Ramos (cell line): ENCODE results near the gene STRA8.
"Not testable (repeated sequence)": the region's sequence is repeated elsewhere in the genome, so short reads cannot be mapped to it uniquely, and the experiment has no call there.

ENCODE experiments used
- in situ Hi-C: fragments of 300-500 bp; cut with MboI; formaldehyde crosslinking; loops from one replicate; pipeline ENCODE4 v1.14.3; 2022; ENCODE audit warnings: low sequenced_read_pairs; ENCODE audit not compliant: unreplicated experiment

Gene STRA8

DNA sequence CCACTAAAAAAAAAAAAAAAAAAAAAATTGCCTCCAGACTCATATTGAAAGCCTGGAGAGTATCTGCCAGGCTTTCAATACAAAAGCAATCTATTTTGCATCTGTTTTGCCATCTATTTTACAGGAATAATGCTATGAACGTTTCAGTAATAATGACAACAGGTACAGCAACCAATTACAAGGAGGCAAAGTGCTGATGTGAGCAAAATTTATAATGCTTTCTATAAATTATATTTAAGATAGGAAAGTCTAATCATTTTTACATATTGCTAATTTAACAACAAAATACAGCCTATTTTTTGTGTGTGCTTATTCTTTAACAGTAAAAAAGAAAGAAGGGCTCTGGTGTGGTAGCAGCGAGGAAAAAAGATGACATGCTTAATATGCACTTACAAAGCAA, 32.3 kb upstream of the STRA8 start:
- in situ Hi-C loops = no loop called here

DNA sequence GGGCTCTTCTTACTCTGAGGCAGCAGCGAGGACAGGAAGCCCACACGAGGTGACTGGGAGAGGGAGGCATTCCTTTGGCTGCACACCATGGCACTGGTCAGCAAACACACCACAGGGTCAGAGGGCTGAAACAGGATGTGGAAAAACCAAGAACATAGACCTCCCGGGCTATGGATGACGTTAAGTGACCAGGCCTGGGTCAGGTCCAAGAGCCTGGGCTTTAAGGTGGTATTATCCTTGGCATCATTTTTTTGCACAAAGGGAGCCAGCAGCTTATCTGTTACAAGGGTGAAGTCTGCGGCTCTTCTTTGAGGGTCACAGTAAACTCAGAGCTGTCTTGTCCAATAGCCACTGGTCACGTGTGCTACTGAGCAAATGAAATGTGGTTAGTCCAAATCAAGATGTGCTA, 29.3 kb upstream of the STRA8 start:
- in situ Hi-C loops = no loop called here

DNA sequence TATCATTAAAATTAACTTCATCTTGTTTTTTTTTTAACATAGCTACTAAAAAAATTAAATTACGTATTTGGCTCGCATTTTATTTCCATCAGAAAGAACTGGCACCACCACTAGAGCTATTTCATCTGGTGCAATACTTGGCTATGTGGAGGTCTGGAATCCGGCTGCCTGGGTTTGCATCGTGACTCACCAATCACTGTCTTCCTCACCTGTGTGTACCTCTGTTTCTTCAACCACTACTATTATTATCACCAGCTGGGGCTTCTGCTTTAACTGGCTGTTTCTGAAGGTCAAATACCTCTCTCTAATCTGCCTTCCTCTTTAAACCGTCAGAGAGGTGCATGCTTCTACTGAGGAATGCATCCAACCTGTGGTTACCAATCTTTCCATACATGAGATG, 28.8 kb upstream of the STRA8 start:
- in situ Hi-C loops = no loop called here

DNA sequence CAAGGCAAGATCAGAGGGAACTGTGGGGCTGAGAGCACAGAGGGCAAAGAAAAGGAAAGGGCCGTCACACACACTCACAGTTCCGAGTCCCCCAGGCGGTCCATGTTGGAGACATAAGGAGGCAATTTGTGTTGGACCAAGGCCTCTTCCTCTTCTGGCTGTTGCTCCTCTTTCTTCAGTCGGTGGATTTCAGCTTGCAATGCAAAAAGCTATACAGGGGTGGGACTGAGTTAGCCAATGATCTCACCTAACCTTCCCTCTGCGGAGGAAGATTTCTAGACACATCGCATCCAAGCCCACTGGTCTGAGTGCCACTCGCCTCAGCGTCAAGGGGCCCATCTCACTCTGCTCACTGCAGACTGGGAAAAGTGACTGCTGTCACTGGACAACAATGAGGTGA, 27.8 kb upstream of the STRA8 start:
- in situ Hi-C loops = no loop called here

DNA sequence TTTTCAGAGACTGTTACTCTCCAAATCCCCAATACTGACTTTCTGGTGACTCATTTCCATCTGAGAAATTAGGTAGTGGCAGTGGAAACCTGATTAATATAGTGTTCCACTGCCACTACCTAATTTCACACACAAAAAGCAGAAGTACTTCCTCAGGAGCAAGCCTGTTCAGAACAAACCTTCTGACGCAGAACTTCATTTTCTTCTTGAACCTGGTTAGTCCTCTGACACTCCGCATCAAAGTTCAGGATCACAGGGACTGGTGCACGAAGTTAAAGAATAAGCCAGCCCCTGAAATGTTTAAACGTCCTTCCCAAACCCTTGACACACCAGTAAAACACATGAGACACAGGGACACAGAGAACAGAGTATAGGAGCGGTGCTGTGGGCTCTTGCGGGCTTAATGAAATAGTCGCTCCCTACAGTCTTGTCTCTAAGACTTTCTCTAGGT, 26.7 kb upstream of the STRA8 start:
- in situ Hi-C loops = no loop called here

DNA sequence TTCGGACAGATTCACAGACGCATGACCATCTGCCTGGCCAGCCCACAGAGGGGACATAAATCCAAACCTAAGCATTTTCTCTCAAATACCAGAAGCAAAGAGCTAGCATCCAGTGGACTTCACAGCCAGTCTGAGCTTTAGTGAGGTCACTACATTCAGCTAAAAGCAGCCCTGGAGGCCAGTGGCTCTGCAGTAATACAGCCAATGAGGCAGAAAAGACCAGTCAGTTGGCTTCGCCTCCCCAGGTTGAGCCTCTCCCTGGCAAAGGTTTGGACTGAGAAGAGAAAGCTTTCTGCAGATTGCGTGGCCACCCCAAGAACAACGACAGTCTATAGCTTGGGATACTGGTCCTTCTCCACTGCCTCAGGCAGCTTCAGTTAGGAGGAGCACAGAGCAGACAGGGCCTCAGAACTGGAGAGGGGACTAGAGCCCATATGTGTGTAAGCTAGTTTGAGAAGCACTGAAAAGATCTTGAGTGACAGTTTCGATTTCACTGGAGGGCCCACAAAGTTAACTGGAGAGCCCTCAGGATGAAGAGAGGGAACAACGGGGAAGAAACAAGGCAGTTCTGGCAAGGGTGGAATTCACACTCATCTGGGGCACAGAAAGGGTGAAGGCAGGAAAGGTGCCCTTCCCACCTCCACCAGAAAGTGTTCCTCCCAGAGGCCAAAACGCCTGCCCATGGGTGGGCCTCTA, 26.1 kb upstream of the STRA8 start:
- in situ Hi-C loops = no loop called here

DNA sequence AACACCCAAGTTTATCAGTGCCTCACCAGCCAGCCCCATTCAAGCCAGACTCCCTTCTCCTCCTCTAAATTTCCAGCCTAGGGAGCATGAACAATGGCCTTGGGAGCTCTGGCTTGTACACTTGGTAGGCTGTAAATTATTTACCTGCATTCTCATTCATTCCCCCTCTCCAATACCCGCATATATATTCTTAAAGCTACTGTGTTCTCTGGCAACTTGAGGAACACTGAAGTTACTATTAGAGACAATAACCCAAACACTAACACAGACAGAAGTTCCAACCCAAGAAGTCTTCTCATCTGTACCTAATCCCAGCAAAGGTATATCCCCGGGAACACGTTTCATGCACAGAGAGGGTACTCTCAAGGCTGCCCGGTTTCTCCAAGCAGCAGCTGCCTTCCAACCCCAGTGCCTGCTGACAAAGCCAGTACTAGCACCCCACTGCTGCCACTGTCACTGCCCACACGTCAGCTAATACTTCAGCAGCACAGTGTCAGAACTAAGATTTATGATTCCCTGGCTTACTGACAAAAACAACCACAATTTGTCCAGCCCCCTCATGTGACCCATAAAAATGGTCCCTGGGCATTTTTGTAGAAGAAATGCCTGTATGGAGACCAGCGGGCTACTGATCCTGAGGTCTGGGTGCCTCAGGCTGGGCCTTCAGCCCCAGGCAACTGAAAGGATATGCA, 25.4 kb upstream of the STRA8 start:
- in situ Hi-C loops = no loop called here

DNA sequence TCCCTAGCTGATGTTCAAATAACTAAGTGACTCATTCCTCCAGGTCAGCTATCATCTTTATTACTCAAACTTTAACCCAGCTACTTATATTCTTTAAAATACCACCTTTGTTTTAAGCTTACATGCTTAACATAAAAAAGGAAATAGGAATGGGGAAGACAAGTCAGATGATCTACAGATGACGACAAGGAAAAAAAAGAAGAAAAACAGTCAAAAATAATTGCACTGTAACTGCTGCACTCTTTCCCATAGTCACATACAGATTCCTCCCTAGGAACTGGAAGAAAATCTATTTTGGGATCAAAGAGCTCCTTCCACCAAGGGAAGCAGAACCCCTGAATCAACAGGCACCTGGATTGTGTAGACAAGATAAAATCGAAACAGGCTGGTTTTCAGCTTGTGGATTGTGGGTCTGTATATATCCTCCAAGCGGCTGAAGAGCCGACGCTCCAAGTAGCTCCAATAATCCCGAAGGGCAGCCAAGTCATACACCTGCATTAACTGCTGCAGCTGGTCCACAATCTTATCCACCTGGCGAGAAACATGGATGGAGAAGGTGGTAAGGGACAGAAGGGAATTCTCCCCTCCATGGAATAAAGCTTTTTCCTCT, 24.3 kb upstream of the STRA8 start:
- in situ Hi-C loops = no loop called here

DNA sequence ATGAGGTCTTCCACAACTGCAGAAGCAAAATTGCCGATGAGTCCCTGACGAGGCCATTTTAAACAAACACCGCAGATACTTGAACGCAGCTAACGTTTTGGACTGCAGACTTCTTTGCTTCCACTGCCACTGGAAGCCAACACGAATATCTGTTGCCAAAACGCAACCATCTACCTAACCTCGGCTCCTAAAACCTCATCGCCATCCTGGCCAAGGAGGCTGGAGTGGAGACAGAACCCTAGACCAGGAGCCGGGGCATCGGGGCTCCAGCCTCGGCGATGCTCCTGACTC, 22.8 kb upstream of the STRA8 start:
- in situ Hi-C loops = no loop called here

DNA sequence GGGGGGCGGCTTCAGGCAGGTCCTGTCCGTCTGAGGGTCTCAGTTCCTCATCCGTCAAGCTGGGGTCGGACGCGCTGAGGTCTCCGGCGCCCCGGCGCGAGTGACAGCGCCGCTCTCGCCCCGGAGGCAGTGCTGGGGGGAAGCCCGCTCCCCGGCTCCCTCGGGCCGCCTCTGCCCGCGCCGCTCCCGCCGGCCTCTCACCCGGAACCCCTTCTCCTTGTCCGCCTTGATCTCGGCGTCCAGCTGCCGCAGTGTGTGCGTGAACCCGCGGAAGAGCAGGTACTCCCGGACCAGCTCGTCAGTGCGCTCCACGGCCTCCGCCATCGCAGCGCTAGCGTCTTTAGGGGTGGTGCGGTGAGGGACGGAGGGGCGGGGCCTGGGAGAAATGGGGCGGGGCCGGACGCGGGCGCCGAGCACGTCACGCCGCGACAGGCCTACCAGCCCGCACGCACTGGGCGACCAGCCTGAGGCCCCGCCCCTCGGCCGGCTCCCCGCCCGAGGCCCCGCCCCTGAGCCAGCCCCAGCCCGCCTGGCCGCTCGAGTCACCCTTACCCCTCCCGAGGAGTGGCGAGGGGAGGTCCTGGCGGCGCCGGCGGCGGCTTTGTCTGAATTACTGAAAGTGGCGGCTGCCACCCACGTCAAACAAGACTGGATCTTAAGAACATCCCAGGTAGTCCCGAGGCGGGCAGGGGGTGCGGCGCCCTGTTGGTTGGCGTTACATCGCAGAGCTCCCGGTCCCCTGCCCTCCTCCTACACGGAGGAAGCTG, 22.3 kb upstream of the STRA8 start, which contains the start of gene WDR91:
TSS of gene WDR91 (minus strand) at position 348 of the 767 bp plus-strand sequence. CDS start at position 324, 24 bp downstream.
- in situ Hi-C loops = no loop called here

DNA sequence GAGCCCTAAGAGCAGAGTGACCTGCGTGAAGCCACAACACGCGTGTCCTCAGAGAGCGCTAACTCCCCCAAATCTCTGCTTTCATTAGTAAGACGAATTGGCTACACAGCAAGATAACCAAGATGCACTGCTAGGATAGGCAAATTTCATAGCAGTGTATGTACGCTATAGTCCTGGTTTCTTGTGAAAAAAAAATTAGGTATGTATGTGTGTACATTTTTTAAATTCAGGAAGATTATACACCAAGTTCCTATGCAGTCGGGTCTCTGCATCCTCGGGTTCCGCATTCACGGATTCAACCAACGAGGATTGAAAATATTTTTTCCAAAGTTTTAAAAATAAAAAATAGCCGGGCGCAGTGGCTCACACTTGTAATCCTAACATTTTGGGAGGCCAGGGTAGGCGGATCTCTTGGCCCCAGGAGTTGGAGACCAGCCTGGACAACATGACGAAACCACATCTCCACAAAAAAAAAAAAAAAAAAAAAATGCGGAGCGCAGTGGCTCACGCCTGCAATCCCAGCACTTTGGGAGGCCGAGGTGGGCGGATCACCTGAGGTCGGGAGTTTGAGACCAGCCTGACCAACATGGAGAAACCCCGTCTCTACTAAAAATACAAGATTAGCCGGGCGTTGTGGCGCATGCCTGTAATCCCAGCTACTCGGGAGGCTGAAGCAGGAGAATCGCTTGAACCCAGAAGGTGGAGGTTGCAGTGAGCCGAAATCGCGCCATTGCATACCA, 21.5 kb upstream of the STRA8 start:
- in situ Hi-C loops = not testable (repeated sequence)

DNA sequence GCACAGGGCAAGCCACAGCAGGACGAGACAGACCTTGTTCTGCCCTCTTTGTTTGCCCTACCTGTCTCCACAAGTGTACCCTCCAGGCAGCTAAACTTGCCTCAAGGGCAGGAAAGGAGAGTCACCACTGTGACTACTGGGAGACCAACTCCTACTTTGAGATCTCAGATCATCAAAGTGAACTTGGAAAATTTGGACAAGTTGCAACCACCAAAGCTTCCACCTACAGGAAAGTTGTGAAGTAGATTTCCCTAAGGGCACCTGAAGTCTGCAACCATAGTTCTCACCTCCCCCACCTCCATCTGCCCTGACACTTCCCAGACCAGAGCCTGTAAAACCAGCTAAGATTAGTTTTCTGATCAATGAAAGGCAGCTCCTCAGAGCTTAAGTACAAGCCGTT, 19.8 kb upstream of the STRA8 start:
- in situ Hi-C loops = no loop called here

DNA sequence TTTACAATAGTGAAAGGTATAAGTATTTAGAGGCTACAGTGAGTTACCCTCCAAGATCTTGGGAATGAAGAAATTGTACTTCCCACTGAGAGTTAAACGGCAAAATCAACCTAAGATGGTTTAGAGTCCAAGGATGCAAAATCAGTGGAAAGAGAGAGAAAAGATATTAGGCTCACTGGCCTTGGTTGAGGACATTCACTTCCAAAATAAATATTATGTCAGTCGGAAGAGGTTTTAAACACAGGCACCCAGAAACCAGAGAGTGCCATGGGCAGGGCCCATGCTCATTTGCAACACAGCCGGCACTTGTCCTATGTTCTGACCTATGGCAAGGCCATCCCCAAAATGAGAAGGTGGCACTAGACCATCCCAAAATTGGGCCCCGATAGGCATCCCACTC, 18.5 kb upstream of the STRA8 start:
- in situ Hi-C loops = no loop called here

DNA sequence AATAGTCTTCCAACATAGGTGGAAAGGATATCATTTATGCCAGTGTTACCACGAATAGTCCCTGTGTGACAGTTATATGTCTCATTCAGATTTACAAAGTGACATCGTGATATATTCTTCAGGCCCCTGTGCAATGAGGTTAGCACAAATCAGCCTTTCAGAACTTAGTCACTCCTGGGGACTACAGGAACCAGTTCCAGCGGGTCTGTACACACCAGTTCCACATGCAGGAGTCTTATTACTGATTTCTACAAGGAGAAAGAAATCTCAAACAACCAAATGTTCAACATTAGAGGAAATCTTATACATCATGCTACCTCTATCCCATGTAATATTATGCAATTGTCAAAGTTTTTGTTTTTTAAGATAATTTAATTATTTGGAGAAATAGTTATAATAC, 17.9 kb upstream of the STRA8 start:
- in situ Hi-C loops = no loop called here

DNA sequence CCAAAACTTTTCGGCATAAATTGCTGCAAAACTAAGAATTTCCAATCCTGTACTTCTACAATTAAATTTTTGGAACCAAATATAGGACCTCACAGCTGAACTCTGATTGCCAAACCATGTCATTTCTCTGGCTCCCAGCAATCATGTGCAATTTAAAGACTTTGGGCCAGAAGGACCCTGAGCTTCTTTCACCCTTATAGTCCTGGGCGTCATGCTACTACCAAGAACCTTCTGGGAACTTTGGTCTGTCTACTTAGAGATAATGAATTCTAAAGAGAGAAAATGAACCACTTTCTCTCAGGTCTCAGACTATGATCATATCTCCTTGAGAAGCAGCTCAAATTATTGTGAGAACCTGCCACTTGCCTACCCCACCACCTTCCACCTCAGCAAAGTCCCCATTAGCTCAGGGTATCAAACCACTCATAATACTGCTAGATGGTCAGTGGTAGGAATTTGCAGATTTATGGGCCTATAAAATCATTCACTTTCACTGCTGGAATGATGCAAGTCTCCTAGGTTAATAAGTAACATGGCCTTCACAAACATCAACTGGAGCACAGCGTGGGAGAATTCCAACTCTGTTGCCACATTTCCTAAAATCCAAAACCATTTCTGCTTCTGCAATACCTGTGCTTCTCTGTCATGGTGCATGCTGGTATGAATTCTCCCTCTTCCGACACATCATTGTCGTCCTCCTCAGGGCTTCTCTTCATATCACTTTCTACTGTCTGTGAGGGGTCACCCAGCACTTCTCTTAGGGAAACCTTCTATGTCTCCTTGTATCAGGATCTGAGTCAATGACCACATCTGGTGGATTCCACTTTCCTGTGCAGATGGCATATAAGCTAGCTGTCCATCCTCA, 15.8 kb upstream of the STRA8 start:
- in situ Hi-C loops = no loop called here

DNA sequence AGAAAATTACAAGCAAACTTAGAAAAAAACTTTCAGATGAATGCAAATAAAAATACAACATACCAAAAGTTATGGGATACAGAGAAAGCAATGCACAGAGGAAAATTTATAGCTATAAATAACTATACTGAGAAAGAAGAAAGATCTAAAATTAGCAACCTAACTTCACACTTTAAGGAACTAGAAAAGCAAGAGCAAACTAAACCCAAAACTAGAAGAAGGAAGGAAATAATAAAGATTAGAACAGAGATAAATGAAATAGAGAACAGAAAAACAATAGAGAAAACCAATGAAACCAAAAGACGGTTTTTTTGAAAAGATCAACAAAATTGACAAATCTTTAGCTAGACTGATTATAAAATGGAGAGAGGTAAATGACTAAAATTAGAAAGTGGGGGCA, 9.6 kb upstream of the STRA8 start:
- in situ Hi-C loops = no loop called here

DNA sequence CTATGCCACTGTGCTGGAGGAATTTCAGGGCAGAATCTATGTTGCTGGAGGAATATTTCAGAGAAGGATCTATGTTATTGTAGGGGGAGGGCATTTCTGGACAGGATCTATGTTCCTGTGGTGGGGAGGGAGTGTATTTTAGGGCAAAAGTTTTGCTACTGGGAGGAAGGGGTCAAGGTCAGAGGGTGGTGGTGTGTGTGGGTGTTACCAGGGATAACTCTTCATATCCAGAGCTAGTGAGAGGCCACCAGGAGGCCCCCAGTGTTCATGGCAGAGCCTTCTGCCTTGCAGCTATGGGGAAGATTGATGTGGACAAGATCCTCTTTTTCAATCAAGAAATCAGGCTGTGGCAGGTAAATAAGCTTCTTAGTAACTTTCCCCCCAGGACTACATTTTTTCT, 2.0 kb upstream of the STRA8 start:
- in situ Hi-C loops = no loop called here

DNA sequence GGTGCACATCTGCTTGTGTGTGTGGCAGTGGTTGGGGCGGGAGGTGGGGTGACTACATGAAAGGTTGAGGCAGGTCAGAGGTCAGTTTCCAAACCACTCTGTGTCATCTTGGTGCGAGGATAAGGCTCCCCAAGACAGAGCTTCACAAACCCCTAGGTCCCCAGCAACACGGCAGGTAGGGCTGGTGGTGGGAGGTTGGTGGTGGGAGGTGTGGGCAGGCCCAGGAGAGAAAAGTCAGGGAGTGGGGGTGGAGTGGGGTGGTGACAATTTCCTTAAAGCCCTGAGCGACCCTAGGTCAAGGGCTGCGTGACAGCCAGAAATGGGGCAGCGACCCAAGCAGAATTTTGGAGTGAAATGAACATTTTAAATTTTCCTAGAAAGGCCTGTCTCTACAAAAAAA, 1.6 kb upstream of the STRA8 start:
- in situ Hi-C loops = no loop called here

DNA sequence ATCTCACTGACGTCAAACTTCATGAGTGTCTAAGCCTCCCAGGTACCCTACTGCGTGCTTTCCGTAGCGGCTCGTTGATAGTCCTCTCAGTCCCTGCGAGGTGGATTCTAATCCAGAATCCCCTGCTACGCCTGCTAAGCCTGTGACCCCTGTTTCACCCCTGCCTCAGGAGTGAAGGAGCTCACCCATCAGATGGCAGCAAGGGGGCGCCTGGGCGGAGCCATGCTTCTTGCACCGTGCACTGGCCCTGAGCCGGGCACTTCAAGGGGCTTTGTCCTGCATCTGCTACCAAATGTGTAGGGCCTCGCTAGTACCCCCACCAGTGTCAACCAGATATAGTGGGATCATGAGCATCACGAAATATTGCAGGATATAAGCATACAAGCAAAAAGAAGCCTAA, 918 bp upstream of the STRA8 start:
- in situ Hi-C loops = no loop called here
